Keratinocyte (primary cell): ENCODE results near the gene PAN2.

Experiments used
- CTCF ChIP-seq, 3 experiments: IDR thresholded peaks in 1 of 3; conservative IDR thresholded peaks in 1 of 3; optimal IDR thresholded peaks in 1 of 3; 2 replicates in 2 of 3; 3 replicates in 1 of 3; pipeline versions ENCODE3 to v1.5.1; 2011; ENCODE audit warnings: low read length in 3 of 3, mild to moderate bottlenecking in 3 of 3, moderate library complexity in 2 of 3, control low read depth in 1 of 3, inconsistent platforms in 1 of 3; ENCODE audit not compliant: insufficient read depth in 2 of 3; ENCODE audit errors: extremely low read depth in 1 of 3
- EZH2 ChIP-seq: IDR thresholded peaks from one replicate; pipeline ENCODE4 v1.6.1; 2012; ENCODE audit warnings: inconsistent platforms, mild to moderate bottlenecking, low read length, moderate library complexity

- TF ChIP-seq EZH2 (no peak), CTCF (optimal IDR thresholded peaks at IDR 0.05 in 1 of 3, IDR thresholded peaks at IDR 0.05 in 1 of 3, conservative IDR thresholded peaks at IDR 0.05 in 1 of 3; ENCODE audit: extremely low read depth in 1 of 3, insufficient read depth in 2 of 3, low read length in 3 of 3) (no peak)
Measured at GRCh38 chr12:56296295-56296694, 37.5 kb downstream of the PAN2 start.
